SK-N-SH treated with all-trans-retinoic acid at 6 μM for 48 hours (cell line): ENCODE data around the gene LIPH.

Experiments
- ATAC-seq: fragments of 200-7000 bp; cut with Tn5 transposase; 3 replicates; pipeline ENCODE4 v1.9.1; 2020; ENCODE audit warnings: mild to moderate bottlenecking, moderate library complexity
- ARNTL ChIP-seq: fragments of 450-650 bp; formaldehyde crosslinking; IDR thresholded peaks from 2 replicates; pipeline ENCODE4 v1.5.0; 2020; ENCODE audit warnings: low read depth, mild to moderate bottlenecking, moderate library complexity, borderline replicate concordance
- BACH2 ChIP-seq: fragments of 250-450 bp; sonication (Bioruptor Pico); IDR thresholded peaks from 2 replicates; pipeline ENCODE4 v1.9.0; 2021; ENCODE audit warnings: mild to moderate bottlenecking, borderline replicate concordance
- CSDC2 ChIP-seq: fragments of 250-450 bp; sonication (Bioruptor Pico); IDR thresholded peaks from 2 replicates; pipeline ENCODE4 v1.5.0; 2020; ENCODE audit warnings: mild to moderate bottlenecking, moderate library complexity
- ESRRG ChIP-seq: fragments of 250-450 bp; sonication (Bioruptor Pico); IDR thresholded peaks from 2 replicates; pipeline ENCODE4 v1.6.1; 2021; ENCODE audit warnings: mild to moderate bottlenecking
- GLIS3 ChIP-seq: fragments of 250-450 bp; sonication (Bioruptor Pico); IDR thresholded peaks from 2 replicates; pipeline ENCODE4 v1.5.0; 2020; ENCODE audit warnings: mild to moderate bottlenecking, moderate library complexity
- ISL1 ChIP-seq: fragments of 250-450 bp; sonication (Bioruptor Pico); IDR thresholded peaks from 2 replicates; pipeline ENCODE4 v2.1.2; 2022; ENCODE audit warnings: mild to moderate bottlenecking, moderate library complexity
- OSR1 ChIP-seq: fragments of 250-450 bp; sonication (Bioruptor Pico); IDR thresholded peaks from 2 replicates; pipeline ENCODE4 v1.8.0; 2022; ENCODE audit warnings: moderate library complexity, mild to moderate bottlenecking, inconsistent platforms
- PPARA ChIP-seq: fragments of 250-450 bp; sonication (Bioruptor Pico); IDR thresholded peaks from 2 replicates; pipeline ENCODE4 v1.5.0; 2020; ENCODE audit warnings: mild to moderate bottlenecking, borderline replicate concordance
- RARB ChIP-seq: fragments of 250-450 bp; sonication (Bioruptor Pico); IDR thresholded peaks from 2 replicates; pipeline ENCODE4 v1.8.0; 2021; ENCODE audit warnings: mild to moderate bottlenecking, moderate library complexity
- SNAI2 ChIP-seq: fragments of 250-450 bp; sonication (Bioruptor Pico); IDR thresholded peaks from 2 replicates; pipeline ENCODE4 v1.5.0; 2020; ENCODE audit warnings: mild to moderate bottlenecking, moderate library complexity
- TCF4 ChIP-seq: fragments of 250-450 bp; sonication (Bioruptor Pico); IDR thresholded peaks from 2 replicates; pipeline ENCODE4 v1.8.0; 2021; ENCODE audit warnings: mild to moderate bottlenecking, moderate library complexity, borderline replicate concordance
- TOX ChIP-seq: fragments of 250-450 bp; sonication (Bioruptor Pico); IDR thresholded peaks from 2 replicates; pipeline ENCODE4 v1.8.0; 2021; ENCODE audit warnings: mild to moderate bottlenecking, moderate library complexity, borderline replicate concordance
- ZC3H10 ChIP-seq: fragments of 250-450 bp; sonication (Bioruptor Pico); IDR thresholded peaks from 2 replicates; pipeline ENCODE4 v1.5.1; 2021; ENCODE audit warnings: mild to moderate bottlenecking, moderate library complexity
- ZFP3 ChIP-seq: fragments of 250-450 bp; sonication (Bioruptor Pico); IDR thresholded peaks from 2 replicates; pipeline ENCODE4 v1.5.0; 2020; ENCODE audit warnings: mild to moderate bottlenecking, moderate library complexity
- ZFP30 ChIP-seq: fragments of 450-650 bp; formaldehyde crosslinking; IDR thresholded peaks from 2 replicates; pipeline ENCODE4 v1.5.0; 2022; ENCODE audit warnings: mild to moderate bottlenecking, moderate library complexity
- ZNF565 ChIP-seq: fragments of 450-650 bp; formaldehyde crosslinking; conservative IDR thresholded peaks from 2 replicates; pipeline ENCODE4 v1.5.0; 2020; ENCODE audit warnings: low read depth, mild to moderate bottlenecking, moderate library complexity
- ZNF8 ChIP-seq: fragments of 450-650 bp; formaldehyde crosslinking; IDR thresholded peaks from 2 replicates; pipeline ENCODE4 v1.5.0; 2020; ENCODE audit warnings: mild to moderate bottlenecking, moderate library complexity
- TF ChIP-seq, protein P1 (sequence below): fragments of 250-450 bp; sonication (Bioruptor Pico); IDR thresholded peaks from 2 replicates; pipeline ENCODE4 v1.5.0; 2020; ENCODE audit warnings: mild to moderate bottlenecking, moderate library complexity
- TF ChIP-seq, protein P2 (sequence below): fragments of 250-450 bp; sonication (Bioruptor Pico); IDR thresholded peaks from 2 replicates; pipeline ENCODE4 v1.5.1; 2020; ENCODE audit warnings: low read depth, mild to moderate bottlenecking, moderate library complexity
- TF ChIP-seq, protein P3 (sequence below): fragments of 250-450 bp; sonication (Bioruptor Pico); IDR thresholded peaks from 2 replicates; pipeline ENCODE4 v1.5.1; 2021; ENCODE audit warnings: mild to moderate bottlenecking, moderate library complexity
- TF ChIP-seq, protein P4 (sequence below): fragments of 250-450 bp; sonication (Bioruptor Pico); IDR thresholded peaks from 2 replicates; pipeline ENCODE4 v1.8.0; 2020; ENCODE audit warnings: mild to moderate bottlenecking, moderate library complexity, borderline replicate concordance

Gene LIPH

DNA sequence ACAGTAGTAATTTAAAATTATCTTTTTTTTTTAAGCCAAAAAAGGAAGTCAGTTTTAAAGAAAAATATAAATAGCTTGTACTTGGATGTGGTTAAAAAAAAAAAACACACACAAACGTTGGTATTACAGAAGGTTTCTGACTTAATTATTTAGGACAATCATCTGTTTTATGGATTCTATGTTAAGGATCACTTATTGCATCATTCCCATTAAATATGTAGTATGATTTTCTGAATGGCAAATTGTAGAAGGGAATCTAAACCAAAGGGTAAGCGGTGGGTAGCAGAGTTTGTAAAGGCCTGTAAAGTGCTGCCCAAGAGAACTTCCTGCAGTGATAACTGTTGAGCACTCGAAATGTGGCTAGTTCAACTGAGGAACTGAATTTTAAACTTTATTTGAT is 41.7 kb upstream of the LIPH start:
- TF ChIP-seq CSDC2 (CRISPR knock-in tag), result no peak
- no peak for TF ChIP-seq SNAI2 (CRISPR knock-in tag)
- TF ChIP-seq, protein P1, sequence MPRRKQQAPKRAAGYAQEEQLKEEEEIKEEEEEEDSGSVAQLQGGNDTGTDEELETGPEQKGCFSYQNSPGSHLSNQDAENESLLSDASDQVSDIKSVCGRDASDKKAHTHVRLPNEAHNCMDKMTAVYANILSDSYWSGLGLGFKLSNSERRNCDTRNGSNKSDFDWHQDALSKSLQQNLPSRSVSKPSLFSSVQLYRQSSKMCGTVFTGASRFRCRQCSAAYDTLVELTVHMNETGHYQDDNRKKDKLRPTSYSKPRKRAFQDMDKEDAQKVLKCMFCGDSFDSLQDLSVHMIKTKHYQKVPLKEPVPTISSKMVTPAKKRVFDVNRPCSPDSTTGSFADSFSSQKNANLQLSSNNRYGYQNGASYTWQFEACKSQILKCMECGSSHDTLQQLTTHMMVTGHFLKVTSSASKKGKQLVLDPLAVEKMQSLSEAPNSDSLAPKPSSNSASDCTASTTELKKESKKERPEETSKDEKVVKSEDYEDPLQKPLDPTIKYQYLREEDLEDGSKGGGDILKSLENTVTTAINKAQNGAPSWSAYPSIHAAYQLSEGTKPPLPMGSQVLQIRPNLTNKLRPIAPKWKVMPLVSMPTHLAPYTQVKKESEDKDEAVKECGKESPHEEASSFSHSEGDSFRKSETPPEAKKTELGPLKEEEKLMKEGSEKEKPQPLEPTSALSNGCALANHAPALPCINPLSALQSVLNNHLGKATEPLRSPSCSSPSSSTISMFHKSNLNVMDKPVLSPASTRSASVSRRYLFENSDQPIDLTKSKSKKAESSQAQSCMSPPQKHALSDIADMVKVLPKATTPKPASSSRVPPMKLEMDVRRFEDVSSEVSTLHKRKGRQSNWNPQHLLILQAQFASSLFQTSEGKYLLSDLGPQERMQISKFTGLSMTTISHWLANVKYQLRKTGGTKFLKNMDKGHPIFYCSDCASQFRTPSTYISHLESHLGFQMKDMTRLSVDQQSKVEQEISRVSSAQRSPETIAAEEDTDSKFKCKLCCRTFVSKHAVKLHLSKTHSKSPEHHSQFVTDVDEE (CRISPR knock-in tag), result no peak
- no peak for TF ChIP-seq ZFP3
- TF ChIP-seq, protein P2, sequence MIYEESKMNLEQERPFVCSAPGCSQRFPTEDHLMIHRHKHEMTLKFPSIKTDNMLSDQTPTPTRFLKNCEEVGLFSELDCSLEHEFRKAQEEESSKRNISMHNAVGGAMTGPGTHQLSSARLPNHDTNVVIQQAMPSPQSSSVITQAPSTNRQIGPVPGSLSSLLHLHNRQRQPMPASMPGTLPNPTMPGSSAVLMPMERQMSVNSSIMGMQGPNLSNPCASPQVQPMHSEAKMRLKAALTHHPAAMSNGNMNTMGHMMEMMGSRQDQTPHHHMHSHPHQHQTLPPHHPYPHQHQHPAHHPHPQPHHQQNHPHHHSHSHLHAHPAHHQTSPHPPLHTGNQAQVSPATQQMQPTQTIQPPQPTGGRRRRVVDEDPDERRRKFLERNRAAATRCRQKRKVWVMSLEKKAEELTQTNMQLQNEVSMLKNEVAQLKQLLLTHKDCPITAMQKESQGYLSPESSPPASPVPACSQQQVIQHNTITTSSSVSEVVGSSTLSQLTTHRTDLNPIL (CRISPR knock-in tag), result no peak
- TF ChIP-seq TOX, result no peak
- TF ChIP-seq TCF4 (CRISPR knock-in tag), result no peak
- TF ChIP-seq, protein P3, sequence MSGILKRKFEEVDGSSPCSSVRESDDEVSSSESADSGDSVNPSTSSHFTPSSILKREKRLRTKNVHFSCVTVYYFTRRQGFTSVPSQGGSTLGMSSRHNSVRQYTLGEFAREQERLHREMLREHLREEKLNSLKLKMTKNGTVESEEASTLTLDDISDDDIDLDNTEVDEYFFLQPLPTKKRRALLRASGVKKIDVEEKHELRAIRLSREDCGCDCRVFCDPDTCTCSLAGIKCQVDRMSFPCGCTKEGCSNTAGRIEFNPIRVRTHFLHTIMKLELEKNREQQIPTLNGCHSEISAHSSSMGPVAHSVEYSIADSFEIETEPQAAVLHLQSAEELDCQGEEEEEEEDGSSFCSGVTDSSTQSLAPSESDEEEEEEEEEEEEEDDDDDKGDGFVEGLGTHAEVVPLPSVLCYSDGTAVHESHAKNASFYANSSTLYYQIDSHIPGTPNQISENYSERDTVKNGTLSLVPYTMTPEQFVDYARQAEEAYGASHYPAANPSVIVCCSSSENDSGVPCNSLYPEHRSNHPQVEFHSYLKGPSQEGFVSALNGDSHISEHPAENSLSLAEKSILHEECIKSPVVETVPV, result no peak
- no peak for TF ChIP-seq ZC3H10
- TF ChIP-seq OSR1, result no peak
- TF ChIP-seq BACH2 (CRISPR knock-in tag), result no peak
- no peak for TF ChIP-seq ARNTL
- TF ChIP-seq GLIS3 (CRISPR knock-in tag), result no peak
- TF ChIP-seq PPARA, result no peak
- TF ChIP-seq ESRRG (CRISPR knock-in tag), result no peak
- TF ChIP-seq, protein P4, sequence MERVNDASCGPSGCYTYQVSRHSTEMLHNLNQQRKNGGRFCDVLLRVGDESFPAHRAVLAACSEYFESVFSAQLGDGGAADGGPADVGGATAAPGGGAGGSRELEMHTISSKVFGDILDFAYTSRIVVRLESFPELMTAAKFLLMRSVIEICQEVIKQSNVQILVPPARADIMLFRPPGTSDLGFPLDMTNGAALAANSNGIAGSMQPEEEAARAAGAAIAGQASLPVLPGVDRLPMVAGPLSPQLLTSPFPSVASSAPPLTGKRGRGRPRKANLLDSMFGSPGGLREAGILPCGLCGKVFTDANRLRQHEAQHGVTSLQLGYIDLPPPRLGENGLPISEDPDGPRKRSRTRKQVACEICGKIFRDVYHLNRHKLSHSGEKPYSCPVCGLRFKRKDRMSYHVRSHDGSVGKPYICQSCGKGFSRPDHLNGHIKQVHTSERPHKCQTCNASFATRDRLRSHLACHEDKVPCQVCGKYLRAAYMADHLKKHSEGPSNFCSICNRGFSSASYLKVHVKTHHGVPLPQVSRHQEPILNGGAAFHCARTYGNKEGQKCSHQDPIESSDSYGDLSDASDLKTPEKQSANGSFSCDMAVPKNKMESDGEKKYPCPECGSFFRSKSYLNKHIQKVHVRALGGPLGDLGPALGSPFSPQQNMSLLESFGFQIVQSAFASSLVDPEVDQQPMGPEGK, result no peak
- TF ChIP-seq ZFP30 (CRISPR knock-in tag), result no peak
- no peak for TF ChIP-seq ZNF565 (CRISPR knock-in tag)
- TF ChIP-seq, all 23 proteins: peak for 0
- ATAC-seq, result no peak

DNA sequence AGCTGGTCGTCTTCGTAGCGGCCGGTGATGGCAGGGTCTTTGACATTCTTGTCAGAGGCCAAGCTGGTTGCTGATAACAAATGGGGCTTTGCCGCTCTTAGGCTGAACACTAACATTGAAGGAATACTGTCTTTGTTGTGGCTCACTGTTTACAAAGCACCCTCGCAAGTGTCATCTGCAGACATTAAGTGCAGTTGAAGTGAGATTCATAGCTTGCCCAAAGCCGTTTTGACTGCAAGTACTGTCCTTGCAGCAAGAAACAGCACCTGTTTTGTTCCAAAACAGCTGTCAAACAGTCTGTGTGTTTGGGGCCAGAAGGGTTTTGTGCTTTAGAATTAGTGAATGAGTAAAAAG is 34.3 kb upstream of the LIPH start:
- TF ChIP-seq ZNF8 (CRISPR knock-in tag), result no peak
- no peak for TF ChIP-seq ISL1
- TF ChIP-seq ZC3H10, result no peak
- no peak for TF ChIP-seq OSR1
- no peak for ATAC-seq

DNA sequence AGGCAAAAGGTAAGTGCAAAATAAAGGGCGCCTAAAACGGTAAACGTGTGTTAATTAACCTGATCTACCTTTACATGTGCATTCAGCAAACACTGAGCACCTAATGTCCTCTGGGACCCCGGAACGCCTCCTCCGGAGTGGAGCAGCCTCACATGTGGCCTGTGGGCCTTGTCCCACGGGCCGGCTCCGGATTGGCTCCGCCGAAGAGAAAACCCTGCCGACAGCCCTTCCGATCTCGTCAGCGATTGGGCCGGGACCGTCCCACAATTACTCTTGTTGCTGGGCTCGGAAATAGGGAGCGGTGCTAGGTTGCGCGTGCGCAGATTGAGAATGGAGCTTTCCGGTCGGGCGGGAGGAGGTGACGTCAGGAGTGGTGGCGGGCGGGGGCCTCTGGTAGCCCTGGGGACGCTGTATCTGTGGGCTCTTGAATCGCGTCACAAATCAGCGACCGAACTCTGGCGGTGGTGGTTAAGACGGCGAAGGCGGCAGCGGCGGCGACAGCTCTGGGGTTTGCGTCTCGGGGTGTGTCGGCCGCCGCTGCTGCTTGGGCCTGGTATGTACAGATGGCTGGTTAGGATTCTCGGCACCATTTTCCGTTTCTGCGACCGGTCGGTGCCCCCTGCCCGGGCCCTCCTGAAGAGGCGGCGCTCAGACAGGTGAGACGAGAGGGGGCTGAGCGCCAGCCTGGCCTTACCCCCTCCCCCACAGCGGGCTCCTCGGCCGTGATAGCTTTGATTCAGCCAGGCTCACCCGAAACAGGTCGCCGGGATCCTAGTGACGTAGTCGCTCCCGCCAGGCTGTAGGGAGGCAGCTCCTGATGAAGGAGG is 33.7 kb upstream of the LIPH start, which contains the start of gene SENP2:
Gene SENP2, plus strand, starts transcription at position 437 of the 827 bp plus-strand sequence. Its CDS starts 119 bp downstream, at position 556.
- ATAC-seq, result peak; percentile 100
- TF ChIP-seq TCF4 (CRISPR knock-in tag) (no peak), ZC3H10 (no peak), ESRRG (CRISPR knock-in tag) (no peak), RARB (no peak), CSDC2 (CRISPR knock-in tag) (no peak), ISL1 (no peak)
- TF ChIP-seq, protein P3, result no peak
- TF ChIP-seq, protein P2 (CRISPR knock-in tag), result no peak
- TF ChIP-seq, protein P1 (CRISPR knock-in tag), result no peak
- TF ChIP-seq, protein P4, result no peak
